HepG2 (cell line): ENCODE data around the gene MAB21L4. TPM values are rescaled to one million over a fixed set of nuclear protein-coding genes. Genes with fewer than 3 reads are reported as not detected.

Experiments used
- ATF4 ChIP-seq, 2 experiments: fragments of 450-650 bp in 1 of 2; sonication (generic) in 1 of 2; formaldehyde crosslinking; IDR thresholded peaks; 2 replicates each; pipeline versions ENCODE4 v1.5.0 to v1.8.0; 2020 to 2022; ENCODE audit warnings: mild to moderate bottlenecking in 1 of 2, missing genetic modification reagents in 1 of 2
- BHLHE40 ChIP-seq: IDR thresholded peaks from 2 replicates; pipeline ENCODE4 v1.6.1; 2011; ENCODE audit warnings: low read length, improper control_type of control experiment
- ELF3 ChIP-seq: IDR thresholded peaks from 2 replicates; pipeline ENCODE4 v1.6.1; 2016; ENCODE audit warnings: missing genetic modification reagents, missing compliant biosample characterization
- HDAC2 ChIP-seq: sonication (generic); formaldehyde crosslinking; IDR thresholded peaks from 2 replicates; pipeline ENCODE4 v1.4.0; 2020; ENCODE audit warnings: missing genetic modification reagents
- HNRNPL ChIP-seq: fragments of 200-400 bp; formaldehyde crosslinking; IDR thresholded peaks from 2 replicates; pipeline ENCODE4 v1.6.1; 2017; ENCODE audit warnings: mild to moderate bottlenecking, low read depth, low read length
- MAF1 ChIP-seq: sonication (generic); formaldehyde crosslinking; IDR thresholded peaks from 2 replicates; pipeline ENCODE4 v1.5.0; 2020; ENCODE audit warnings: missing genetic modification reagents, borderline replicate concordance
- MLXIP ChIP-seq: sonication (generic); formaldehyde crosslinking; IDR thresholded peaks from 2 replicates; pipeline ENCODE4 v1.9.0; 2021; ENCODE audit warnings: missing genetic modification reagents, borderline replicate concordance
- MXD1 ChIP-seq: sonication (generic); formaldehyde crosslinking; IDR thresholded peaks from 2 replicates; pipeline ENCODE4 v1.4.0; 2020; ENCODE audit warnings: mild to moderate bottlenecking, missing genetic modification reagents
- PHB2 ChIP-seq: fragments of 450-650 bp; IDR thresholded peaks from 2 replicates; pipeline ENCODE4 v1.6.1; 2018; ENCODE audit not compliant: partially characterized antibody
- PRDM15 ChIP-seq: sonication (generic); formaldehyde crosslinking; IDR thresholded peaks from 2 replicates; pipeline ENCODE4 v1.4.0; 2020; ENCODE audit warnings: missing genetic modification reagents
- SOX13 ChIP-seq, 3 experiments: fragments of 450-650 bp in 1 of 3; sonication (generic) in 1 of 3; formaldehyde crosslinking in 1 of 3; IDR thresholded peaks in 2 of 3; conservative IDR thresholded peaks in 1 of 3; 2 replicates each; pipeline versions ENCODE4 v1.5.0 to v1.6.1; 2016 to 2020; ENCODE audit warnings: antibody characterized with exemption in 1 of 3, mild to moderate bottlenecking in 1 of 3, missing compliant biosample characterization in 1 of 3, missing genetic modification reagents in 1 of 3, moderate library complexity in 1 of 3
- TERF1 ChIP-seq: sonication (generic); formaldehyde crosslinking; IDR thresholded peaks from 2 replicates; pipeline ENCODE4 v1.8.0; 2022; ENCODE audit warnings: mild to moderate bottlenecking, missing genetic modification reagents, moderate library complexity
- TSC22D2 ChIP-seq: sonication (generic); formaldehyde crosslinking; IDR thresholded peaks from 2 replicates; pipeline ENCODE4 v1.5.1; 2020; ENCODE audit warnings: missing genetic modification reagents, mild to moderate bottlenecking, borderline replicate concordance
- ZBTB7B ChIP-seq: sonication (generic); formaldehyde crosslinking; IDR thresholded peaks from 2 replicates; pipeline ENCODE4 v1.4.0; 2020; ENCODE audit warnings: missing genetic modification reagents
- ZFP91 ChIP-seq: sonication (generic); formaldehyde crosslinking; IDR thresholded peaks from 2 replicates; pipeline ENCODE4 v1.9.0; 2022; ENCODE audit warnings: missing genetic modification reagents, mild to moderate bottlenecking, borderline replicate concordance
- ZNF24 ChIP-seq: fragments of 450-650 bp; IDR thresholded peaks from 2 replicates; pipeline ENCODE4 v1.6.1; 2017; ENCODE audit warnings: antibody characterized with exemption, mild to moderate bottlenecking
- ZNF878 ChIP-seq: sonication (generic); formaldehyde crosslinking; IDR thresholded peaks from 2 replicates; pipeline ENCODE4 v1.8.1; 2023; ENCODE audit warnings: mild to moderate bottlenecking, missing genetic modification reagents, moderate library complexity
- ZSCAN22 ChIP-seq: sonication (generic); formaldehyde crosslinking; IDR thresholded peaks from 2 replicates; pipeline ENCODE4 v1.4.0; 2020; ENCODE audit warnings: mild to moderate bottlenecking, missing genetic modification reagents
- ZSCAN29 ChIP-seq: sonication (generic); formaldehyde crosslinking; conservative IDR thresholded peaks from 2 replicates; pipeline ENCODE4 v1.4.0; 2020; ENCODE audit warnings: mild to moderate bottlenecking, missing genetic modification reagents
- polyA plus RNA-seq, 8 experiments: library from polyadenylated mRNA; depleted of rRNA in 3 of 8; stranded (reverse) in 7 of 8; unstranded in 1 of 8; fragments of >200 nt; fragmentation: Illumina TruSeq in 4 of 8; extraction: Trizol in 4 of 8; gene quantifications; 2 replicates each; pipeline versions ENCODE4 v1.2.1 to v1.2.3, GENCODE V29; 2011 to 2016; ENCODE audit warnings: low read depth in 4 of 8, missing spikeins in 1 of 8, mixed read lengths in 1 of 8; ENCODE audit not compliant: insufficient read depth in 1 of 8
- total RNA-seq, 5 experiments: library from RNA; depleted of rRNA; stranded (reverse); fragments of >200 nt; fragmentation: Illumina TruSeq; extraction: Trizol; gene quantifications; 2 replicates each; pipeline ENCODE4 v1.2.3, GENCODE V29; 2016; ENCODE audit warnings: low read depth in 1 of 5

The MAB21L4 gene
- total and polyA plus RNA-seq, 2 of the 13 experiments (the other 11 are each of a cell fraction or from before 2014, with no cell fraction given), result 3.0 to 14.0 TPM

- no peak for TF ChIP-seq TSC22D2 (CRISPR knock-in tag)
- TF ChIP-seq ELF3 (CRISPR knock-in tag), result no peak
- TF ChIP-seq PRDM15 (CRISPR knock-in tag), result no peak
- 0 out of 2 replicates have a peak, but pooled peaks have one; percentile 21 for TF ChIP-seq HNRNPL
- TF ChIP-seq PHB2, result no peak
- no peak for TF ChIP-seq ZNF24
- peak; percentile 96 for TF ChIP-seq ZFP91 (CRISPR knock-in tag)
- no peak for TF ChIP-seq ZBTB7B (CRISPR knock-in tag)
- no peak for TF ChIP-seq SOX13 (IDR thresholded peaks at IDR 0.05)
- TF ChIP-seq SOX13 (CRISPR knock-in tag; conservative IDR thresholded peaks at IDR 0.05 in 1 of 2, IDR thresholded peaks at IDR 0.05 in 1 of 2), result no peak
- TF ChIP-seq ZSCAN29 (CRISPR knock-in tag), result no peak
- no peak for TF ChIP-seq TERF1
- no peak for TF ChIP-seq MLXIP (CRISPR knock-in tag)
- no peak for TF ChIP-seq ATF4 (CRISPR knock-in tag; IDR thresholded peaks at IDR 0.05)
- TF ChIP-seq MXD1 (CRISPR knock-in tag), result 0 out of 2 replicates have a peak, but pooled peaks have one; percentile 49
- TF ChIP-seq ZNF878 (CRISPR knock-in tag), result no peak
- TF ChIP-seq MAF1 (CRISPR knock-in tag), result no peak
- no peak for TF ChIP-seq BHLHE40
- TF ChIP-seq HDAC2 (CRISPR knock-in tag), result no peak
- no peak for TF ChIP-seq ZSCAN22 (CRISPR knock-in tag)
Measured at GRCh38 chr2:240893363-240893844, 2.6 kb downstream of the MAB21L4 start (continued).
